Trophoblast cell (in vitro differentiated cells and primary cell): ENCODE data around the gene CDC42EP5.

Experiments
- DNase-seq, 2 donors: peaks; one replicate each; pipeline ENCODE4 v3.0.0-alpha.2; 2016
- H2AFZ ChIP-seq: 2 replicates; pipeline ENCODE4 v1.6.1; 2013; ENCODE audit warnings: low read length, moderate library complexity, mild to moderate bottlenecking; ENCODE audit not compliant: insufficient read depth, poor library complexity
- H2AK5ac ChIP-seq: 2 replicates; pipeline ENCODE4 v1.6.1; 2013; ENCODE audit warnings: mild to moderate bottlenecking, low read length
- H2BK120ac ChIP-seq: 2 replicates; pipeline ENCODE4 v1.6.1; 2013; ENCODE audit warnings: low read length, mild to moderate bottlenecking, moderate library complexity; ENCODE audit not compliant: insufficient read depth, poor library complexity
- H2BK12ac ChIP-seq: 2 replicates; pipeline ENCODE4 v1.6.1; 2013; ENCODE audit warnings: mild to moderate bottlenecking, low read length, moderate library complexity
- H2BK5ac ChIP-seq: 2 replicates; pipeline ENCODE4 v1.6.1; 2013; ENCODE audit warnings: low read length, low read depth, moderate library complexity, mild to moderate bottlenecking; ENCODE audit not compliant: poor library complexity
- H3K14ac ChIP-seq: 2 replicates; pipeline ENCODE4 v1.6.1; 2013; ENCODE audit warnings: mild to moderate bottlenecking, low read length
- H3K18ac ChIP-seq: 2 replicates; pipeline ENCODE4 v1.6.1; 2013; ENCODE audit warnings: mild to moderate bottlenecking, low read length
- H3K23ac ChIP-seq: 2 replicates; pipeline ENCODE4 v1.6.1; 2013; ENCODE audit warnings: low read length
- H3K27ac ChIP-seq: 2 replicates; pipeline ENCODE4 v1.5.1; 2013; ENCODE audit warnings: low read depth, mild to moderate bottlenecking, inconsistent platforms, low read length, moderate library complexity
- H3K27me3 ChIP-seq: 2 replicates; pipeline ENCODE4 v1.6.1; 2013; ENCODE audit warnings: inconsistent platforms, mild to moderate bottlenecking, low read length, moderate library complexity; ENCODE audit not compliant: insufficient read depth
- H3K36me3 ChIP-seq, 2 experiments: 1 replicate in 1 of 2; 2 replicates in 1 of 2; pipeline ENCODE4 v1.6.1; 2013; ENCODE audit warnings: low read length in 2 of 2, mild to moderate bottlenecking in 2 of 2, moderate library complexity in 1 of 2; ENCODE audit not compliant: insufficient read depth in 2 of 2, control insufficient read depth in 1 of 2
- H3K4ac ChIP-seq: 2 replicates; pipeline ENCODE4 v1.6.1; 2013; ENCODE audit warnings: low read depth, mild to moderate bottlenecking, low read length, moderate library complexity
- H3K4me1 ChIP-seq, 2 experiments: 1 replicate in 1 of 2; 2 replicates in 1 of 2; pipeline ENCODE4 v1.6.1; 2013; ENCODE audit warnings: low read length in 2 of 2, mild to moderate bottlenecking in 2 of 2, moderate library complexity in 1 of 2; ENCODE audit not compliant: insufficient read depth in 2 of 2, control insufficient read depth in 1 of 2
- H3K4me2 ChIP-seq: 2 replicates; pipeline ENCODE4 v1.6.1; 2013; ENCODE audit warnings: inconsistent platforms, mild to moderate bottlenecking, low read length, moderate library complexity
- H3K4me3 ChIP-seq: 2 replicates; pipeline ENCODE4 v1.5.1; 2013; ENCODE audit warnings: mild to moderate bottlenecking, low read depth, low read length, inconsistent platforms
- H3K79me1 ChIP-seq: one replicate; pipeline ENCODE4 v1.6.1; 2013; ENCODE audit warnings: low read length
- H3K79me2 ChIP-seq: 2 replicates; pipeline ENCODE4 v1.6.1; 2013; ENCODE audit warnings: low read length, mild to moderate bottlenecking; ENCODE audit not compliant: control insufficient read depth, insufficient read depth, poor library complexity
- H3K9ac ChIP-seq: 2 replicates; pipeline ENCODE4 v1.6.1; 2013; ENCODE audit warnings: mild to moderate bottlenecking, low read length
- H3K9me3 ChIP-seq: 2 replicates; pipeline ENCODE4 v1.6.1; 2013; ENCODE audit warnings: low read depth, mild to moderate bottlenecking, control low read depth, inconsistent platforms, low read length; ENCODE audit not compliant: insufficient read depth
- H4K12ac ChIP-seq: 2 replicates; pipeline ENCODE4 v1.6.1; 2013; ENCODE audit warnings: low read depth, mild to moderate bottlenecking, low read length, moderate library complexity
- H4K8ac ChIP-seq: 2 replicates; pipeline ENCODE4 v1.6.1; 2013; ENCODE audit warnings: low read depth, mild to moderate bottlenecking, low read length, moderate library complexity
- H4K91ac ChIP-seq: one replicate; pipeline ENCODE4 v1.6.1; 2013; ENCODE audit warnings: low read depth, mild to moderate bottlenecking, low read length, moderate library complexity
- WGBS: extraction: QIAGEN DNeasy Blood & Tissue Kit; methylation state at CpG from one replicate; pipeline ENCODE4 v1.1.7; 2013; ENCODE audit warnings: missing lambda C conversion rate; ENCODE audit not compliant: insufficient read length, insufficient coverage; ENCODE audit errors: extremely low coverage; 5-methylcytosine and 5-hydroxymethylcytosine counted together

Gene CDC42EP5

GRCh38 chr19:54434112-54434872, 38.8 kb downstream of the CDC42EP5 start:
- H3K9ac ChIP-seq: no peak overlapping the region
- no peak overlapping the region for H2BK5ac ChIP-seq
- H4K12ac ChIP-seq: no peak overlapping the region
- no peaks in the 10 kb centered on the region for H3K27me3 ChIP-seq
- H3K36me3 ChIP-seq: peaks cover 6 to 9% of the 10 kb centered on the region in 2 experiments
- H3K79me2 ChIP-seq: no peaks in the 10 kb centered on the region
- H2AFZ ChIP-seq: no peak overlapping the region
- no peak overlapping the region for H3K4me2 ChIP-seq
- H3K9me3 ChIP-seq: peaks cover 3% of the 10 kb centered on the region
- H3K14ac ChIP-seq: no peak overlapping the region
- H3K4ac ChIP-seq: no peak overlapping the region
- no peak overlapping the region for H3K23ac ChIP-seq
- H2BK12ac ChIP-seq: no peak overlapping the region
- H3K79me1 ChIP-seq: no peaks in the 10 kb centered on the region
- peaks cover 8 to 18% of the 10 kb centered on the region in 2 experiments for H3K4me1 ChIP-seq
- H2BK120ac ChIP-seq: no peak overlapping the region
- no peak overlapping the region for H3K27ac ChIP-seq
- H4K91ac ChIP-seq: no peak overlapping the region
- no peak overlapping the region for H2AK5ac ChIP-seq
- no CpG with 5 or more reads among the region's 23 CpGs for WGBS
- H3K4me3 ChIP-seq: no peak overlapping the region
- no peak overlapping the region for H3K18ac ChIP-seq
- no peak overlapping the region for H4K8ac ChIP-seq
- DNase-seq: no peak

GRCh38 chr19:54433697-54434096, 39.4 kb downstream of the CDC42EP5 start:
- Histone ChIP-seq H2BK120ac (no peak overlapping the region), H3K4me2 (no peak overlapping the region), H2AK5ac (no peak overlapping the region), H3K23ac (no peak overlapping the region), H3K9me3 (peaks cover 3% of the 10 kb centered on the region), H3K79me1 (no peaks in the 10 kb centered on the region), H3K4ac (no peak overlapping the region), H2BK5ac (no peak overlapping the region), H4K12ac (no peak overlapping the region), H2AFZ (no peak overlapping the region), H3K4me1 (peaks cover 8 to 18% of the 10 kb centered on the region in 2 experiments), H3K27me3 (no peaks in the 10 kb centered on the region), H4K91ac (no peak overlapping the region), H3K4me3 (no peak overlapping the region), H3K27ac (no peak overlapping the region), H3K18ac (no peak overlapping the region), H3K79me2 (no peaks in the 10 kb centered on the region), H2BK12ac (no peak overlapping the region), H3K14ac (no peak overlapping the region), H4K8ac (no peak overlapping the region), H3K36me3 (peaks cover 1 to 4% of the 10 kb centered on the region in 2 experiments), H3K9ac (no peak overlapping the region)
- DNase-seq: no peak
- no CpG with 5 or more reads among the region's 5 CpGs for WGBS

- no CpG with 5 or more reads among the region's 10 CpGs for WGBS
- H4K91ac ChIP-seq: no peak overlapping the region
Observed at GRCh38 chr19:54432144-54432738, 40.9 kb downstream of the CDC42EP5 start.

GRCh38 chr19:54431255-54431838, 41.7 kb downstream of the CDC42EP5 start:
- Histone ChIP-seq H3K27me3 (no peaks in the 10 kb centered on the region), H3K4me1 (peaks cover 11 to 23% of the 10 kb centered on the region in 2 experiments), H3K23ac (no peak overlapping the region), H4K91ac (no peak overlapping the region), H3K9ac (no peak overlapping the region), H3K4me3 (no peak overlapping the region), H3K79me2 (no peaks in the 10 kb centered on the region), H2BK5ac (no peak overlapping the region), H4K8ac (no peak overlapping the region), H4K12ac (no peak overlapping the region), H3K14ac (no peak overlapping the region), H2AK5ac (no peak overlapping the region), H3K79me1 (no peaks in the 10 kb centered on the region), H3K27ac (no peak overlapping the region), H3K18ac (no peak overlapping the region), H3K9me3 (peaks cover 2% of the 10 kb centered on the region), H3K4ac (no peak overlapping the region), H3K36me3 (peaks cover 0 to 4% of the 10 kb centered on the region in 2 experiments), H2AFZ (no peak overlapping the region), H2BK120ac (peak overlapping the region; percentile 8), H2BK12ac (no peak overlapping the region), H3K4me2 (peak overlapping the region; percentile 56)
- whole genome bisulfite sequencing: no CpG with 5 or more reads among the region's 11 CpGs
- no peak for DNase-seq

More at GRCh38 chr19:54432144-54432738, 40.9 kb downstream of the CDC42EP5 start:
- Histone ChIP-seq H2BK5ac (no peak overlapping the region), H2AFZ (no peak overlapping the region), H3K4me2 (no peak overlapping the region), H2AK5ac (no peak overlapping the region), H4K12ac (no peak overlapping the region), H2BK120ac (no peak overlapping the region), H3K27me3 (no peaks in the 10 kb centered on the region), H3K9ac (no peak overlapping the region), H3K23ac (no peak overlapping the region), H4K8ac (no peak overlapping the region), H3K4me3 (no peak overlapping the region), H3K79me2 (no peaks in the 10 kb centered on the region), H3K27ac (no peak overlapping the region), H3K4me1 (peaks cover 8 to 18% of the 10 kb centered on the region in 2 experiments), H3K36me3 (peaks cover 0 to 4% of the 10 kb centered on the region in 2 experiments), H3K18ac (no peak overlapping the region), H3K79me1 (no peaks in the 10 kb centered on the region), H3K4ac (no peak overlapping the region), H3K14ac (no peak overlapping the region), H2BK12ac (no peak overlapping the region), H3K9me3 (peaks cover 3% of the 10 kb centered on the region)
- peak; percentile 92 to 96 for DNase-seq
